GM10847 (cell line): ENCODE measurements around the gene BRD3.

Experiments
- POLR2A ChIP-seq: IDR thresholded peaks from 2 replicates; pipeline ENCODE4 v1.6.1; 2011; ENCODE audit not compliant: insufficient read length; ENCODE audit errors: extremely low read depth

Gene BRD3

GRCh38 chr9:134035041-134036039 lies 32.5 kb downstream of the BRD3 start:
- no peak for TF ChIP-seq POLR2A

- no peak for TF ChIP-seq POLR2A
Measured at GRCh38 chr9:134034215-134035040, 33.4 kb downstream of the BRD3 start.

- no peak for TF ChIP-seq POLR2A
Measured at GRCh38 chr9:134033516-134034214, 34.2 kb downstream of the BRD3 start.

- TF ChIP-seq POLR2A = no peak
Measured at GRCh38 chr9:134032456-134033222, 35.2 kb downstream of the BRD3 start.

- no peak for TF ChIP-seq POLR2A
Measured at GRCh38 chr9:134031783-134032182, 36.0 kb downstream of the BRD3 start.

GRCh38 chr9:134030821-134031470 lies 36.9 kb downstream of the BRD3 start:
- no peak for TF ChIP-seq POLR2A

GRCh38 chr9:134029248-134030226 lies 38.3 kb downstream of the BRD3 start:
- no peak for TF ChIP-seq POLR2A

DNA sequence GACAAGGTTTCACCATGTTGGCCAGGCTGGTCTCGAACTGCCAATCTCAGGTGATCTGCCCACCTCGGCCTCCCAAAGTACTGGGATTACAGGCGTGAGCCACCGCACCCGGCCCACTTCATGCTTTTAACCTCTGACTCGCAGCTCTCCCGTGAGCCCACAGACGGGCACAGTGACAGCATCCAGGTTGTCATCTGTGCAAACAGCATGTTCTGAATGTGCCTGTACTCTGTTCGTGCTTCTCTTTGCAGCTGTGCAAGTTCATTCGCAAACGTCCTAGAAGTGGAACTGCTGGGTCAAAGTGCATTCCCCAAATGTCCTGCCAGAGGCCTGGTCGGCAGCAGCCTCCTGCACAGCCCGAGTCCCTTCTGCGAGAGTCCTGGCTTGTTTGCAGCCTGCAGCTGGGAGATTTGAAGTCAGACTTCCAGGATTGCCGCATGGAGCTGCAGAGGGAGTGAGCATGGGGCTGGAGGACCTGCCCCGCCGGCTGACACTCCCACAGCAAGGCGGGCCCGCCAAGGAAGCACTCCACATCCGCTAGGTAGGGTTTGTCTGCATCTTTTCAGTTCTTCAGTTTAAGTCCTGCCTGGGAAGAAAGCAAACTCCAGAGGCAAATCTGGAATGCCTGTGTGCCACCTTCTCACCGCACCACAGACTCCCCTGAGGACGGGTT lies 39.1 kb downstream of the BRD3 start:
- TF ChIP-seq POLR2A = no peak

DNA sequence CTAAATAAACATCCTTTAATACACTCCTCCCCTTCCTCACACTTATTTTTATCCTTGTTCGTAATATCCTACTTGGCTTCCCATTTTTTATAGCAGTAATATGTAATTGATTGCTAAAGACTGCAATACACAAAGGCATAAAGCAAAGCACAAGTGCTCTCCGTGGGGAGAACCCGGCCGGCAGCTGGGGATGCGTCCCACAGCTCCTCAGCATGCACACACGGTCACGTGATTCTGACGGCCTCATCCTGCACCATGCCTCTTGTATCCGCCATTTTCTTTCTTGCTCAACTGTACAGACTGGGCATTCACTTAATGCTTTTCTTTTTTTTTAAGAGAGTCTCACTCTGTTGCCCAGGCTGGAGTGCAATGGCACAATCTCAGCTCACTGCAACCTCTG lies 39.8 kb downstream of the BRD3 start:
- no peak for TF ChIP-seq POLR2A

DNA sequence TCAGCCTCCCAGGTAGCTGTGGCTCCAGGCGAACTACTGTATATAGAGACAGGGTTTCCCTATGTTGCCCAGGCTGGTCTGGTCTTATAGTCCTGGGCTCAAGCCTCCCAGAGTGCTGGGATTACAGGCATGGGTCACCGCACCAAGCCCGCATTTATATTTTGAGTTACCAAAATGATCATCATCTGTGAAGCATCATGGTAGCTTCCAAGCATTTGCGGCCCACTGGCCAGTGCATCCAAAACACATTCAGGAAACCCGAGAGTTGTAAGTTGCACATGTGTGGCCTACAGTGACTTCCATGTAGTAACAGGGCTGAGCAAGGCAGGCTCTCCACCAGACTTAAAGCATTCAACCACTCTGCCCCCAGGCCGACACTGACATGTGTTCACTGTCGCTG lies 40.3 kb downstream of the BRD3 start:
- no peak for TF ChIP-seq POLR2A

DNA sequence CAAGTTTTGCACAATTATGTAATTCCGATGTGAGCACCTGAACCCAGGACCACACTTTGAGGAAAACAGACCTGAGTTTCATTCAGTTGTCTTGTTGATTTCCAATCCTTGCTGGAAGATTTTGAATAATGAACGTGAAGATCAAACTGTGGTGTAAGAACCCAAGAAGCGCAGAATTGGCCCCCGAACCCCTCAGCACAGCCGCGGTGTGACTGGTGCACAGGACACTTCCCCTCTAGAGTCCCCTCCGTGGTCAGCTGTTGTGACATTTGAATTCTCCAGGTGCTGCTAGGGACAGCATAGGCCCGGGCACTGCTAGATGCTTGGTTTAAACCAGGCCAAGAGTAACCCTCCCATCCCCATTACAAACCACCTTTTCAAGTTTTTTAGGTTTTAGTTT lies 40.8 kb downstream of the BRD3 start:
- no peak for TF ChIP-seq POLR2A

GRCh38 chr9:134026581-134026980 lies 41.2 kb downstream of the BRD3 start:
- TF ChIP-seq POLR2A = no peak
